C4-2B (cell line): ENCODE measurements around the gene MEGF8.

Experiments
- CTCF ChIP-seq: fragments of 450-650 bp; conservative IDR thresholded peaks from 2 replicates; pipeline ENCODE4 v1.5.1; 2017; ENCODE audit warnings: mild to moderate bottlenecking
- ZFX ChIP-seq: fragments of 450-650 bp; IDR thresholded peaks from 2 replicates; pipeline ENCODE4 v1.6.1; 2017

GRCh38 chr19:42368765-42369164 lies 43.3 kb downstream of the MEGF8 start:
- TF ChIP-seq CTCF (no peak), ZFX (no peak)
